ENCODE data around the gene KRTAP10-11.

- TF ChIP-seq EZH2phosphoT487 (IDR thresholded peaks at IDR 0.05; ENCODE audit: borderline replicate concordance, low read depth, low read length) (no peak), CTCF (conservative IDR thresholded peaks at IDR 0.05; ENCODE audit: low read length) (no peak)
Measured at GRCh38 chr21:44617071-44617501, 29.1 kb upstream of the KRTAP10-11 start.
